ENCODE results near the gene SLX4.
A peak's percentile ranks its signal among the peaks of the same experiment; 100 is the strongest.

SLX4 gene

DNA sequence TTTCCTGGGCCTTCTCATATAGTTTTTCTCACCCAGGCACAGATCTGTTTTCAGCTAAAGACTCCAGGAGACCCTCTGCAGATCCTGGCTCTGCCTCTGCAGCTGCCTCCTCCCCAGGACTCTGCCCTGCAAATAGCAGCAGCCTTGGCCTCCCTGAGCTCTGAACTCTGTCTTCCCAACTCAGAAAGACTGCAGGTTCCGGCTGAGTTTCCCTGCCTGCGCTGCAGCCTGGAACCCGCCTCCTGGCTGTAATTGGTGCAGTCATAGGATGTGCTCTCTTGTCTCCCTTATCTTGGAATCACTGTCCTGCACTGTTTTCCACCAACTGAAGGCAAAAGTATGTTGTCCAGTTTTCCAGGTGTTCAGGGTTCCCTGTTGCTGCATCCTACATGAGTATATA is 28.8 kb upstream of the SLX4 start:
- DNase-seq (ENCODE audit: low read depth): peak; percentile 18

GRCh38 chr16:3638916-3639644 is 27.7 kb upstream of the SLX4 start:
- no peak for TF ChIP-seq CTCF (IDR thresholded peaks at IDR 0.05; ENCODE audit: control insufficient read depth, extremely low read depth, insufficient read depth)
- H3K4me3 ChIP-seq (ENCODE audit: low read depth, low read length): no peak overlapping the region
- DNase-seq (ENCODE audit: low read depth): no peak

More for the DNA sequence above, 28.8 kb upstream of the SLX4 start:
- TF ChIP-seq CTCF (IDR thresholded peaks at IDR 0.05; ENCODE audit: control insufficient read depth, extremely low read depth, insufficient read depth): no peak
- H3K4me3 ChIP-seq (ENCODE audit: low read depth, low read length): no peak overlapping the region

GRCh38 chr16:3637371-3637923 is 26.0 kb upstream of the SLX4 start:
- no peak overlapping the region for H3K4me3 ChIP-seq (ENCODE audit: low read depth, low read length)
- DNase-seq (ENCODE audit: low read depth): no peak

DNA sequence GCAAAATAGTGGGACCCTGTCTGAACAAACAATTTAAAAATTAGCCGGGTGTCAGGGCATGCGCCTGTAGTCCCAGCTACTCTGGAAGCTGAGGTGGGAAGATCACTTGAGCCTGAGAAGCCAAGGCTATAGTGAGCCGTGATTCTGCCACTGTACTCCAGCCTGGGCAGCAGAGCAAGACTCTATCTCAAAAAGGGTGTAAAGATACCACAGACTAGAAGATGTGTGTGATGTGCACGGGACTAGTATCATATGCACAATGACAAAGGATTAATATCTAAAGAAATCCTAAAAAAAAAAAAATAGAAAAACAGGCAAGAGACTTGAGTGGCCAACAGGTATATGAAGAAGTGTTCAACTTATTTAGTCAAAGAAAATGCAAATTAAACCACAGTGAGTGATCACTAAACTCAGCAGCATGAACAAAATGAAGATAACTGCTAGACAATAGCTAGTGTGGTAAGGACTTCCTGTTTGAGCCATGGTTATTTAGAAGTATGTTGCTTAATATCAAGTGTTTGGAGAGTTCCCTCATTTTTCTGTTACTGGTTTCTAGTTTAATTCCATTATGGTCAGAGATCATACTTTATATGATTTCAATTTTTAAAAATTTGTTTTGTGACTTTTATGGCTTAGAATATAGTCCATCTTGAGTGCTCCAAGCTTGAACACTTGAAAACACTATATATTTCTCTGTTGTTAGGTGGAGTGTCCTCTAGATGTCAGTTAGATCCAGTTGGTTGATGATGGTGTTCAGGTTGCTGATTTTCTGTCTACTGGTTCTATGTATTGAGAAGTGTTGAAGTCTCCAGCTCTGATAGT is 14.7 kb upstream of the SLX4 start:
- TF ChIP-seq CTCF (IDR thresholded peaks at IDR 0.05; ENCODE audit: control insufficient read depth, extremely low read depth, insufficient read depth): no peak
- H3K4me3 ChIP-seq (ENCODE audit: low read depth, low read length): no peak overlapping the region
- no peak for DNase-seq (ENCODE audit: low read depth)

More at GRCh38 chr16:3637371-3637923, 26.0 kb upstream of the SLX4 start:
- TF ChIP-seq CTCF (IDR thresholded peaks at IDR 0.05; ENCODE audit: control insufficient read depth, extremely low read depth, insufficient read depth): no peak

DNA sequence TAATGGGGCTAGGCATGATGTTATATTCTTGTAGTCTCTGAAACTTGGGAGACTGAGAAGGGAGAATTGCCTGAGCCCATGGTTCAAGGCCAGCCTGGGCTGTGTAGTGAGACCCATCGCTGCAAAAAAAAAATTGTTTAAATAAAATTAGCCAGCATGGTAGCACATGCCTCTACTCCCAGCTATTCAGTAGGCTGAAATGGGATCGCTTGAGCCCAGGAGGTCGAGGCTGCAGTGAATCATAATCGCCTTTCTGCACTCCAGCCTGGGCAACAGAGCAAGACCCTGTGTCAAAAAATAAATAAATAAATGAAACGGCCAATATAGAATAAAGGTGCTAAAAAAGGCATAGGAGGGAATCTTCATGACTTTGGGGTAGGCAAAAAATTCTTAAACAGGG is 13.9 kb upstream of the SLX4 start:
- TF ChIP-seq CTCF (IDR thresholded peaks at IDR 0.05; ENCODE audit: control insufficient read depth, extremely low read depth, insufficient read depth): no peak
- H3K4me3 ChIP-seq (ENCODE audit: low read depth, low read length): no peak overlapping the region
- no peak for DNase-seq (ENCODE audit: low read depth)

GRCh38 chr16:3623642-3624041 is 12.2 kb upstream of the SLX4 start:
- TF ChIP-seq CTCF (IDR thresholded peaks at IDR 0.05; ENCODE audit: control insufficient read depth, extremely low read depth, insufficient read depth): no peak
- no peak for DNase-seq (ENCODE audit: low read depth)
- no peak overlapping the region for H3K4me3 ChIP-seq (ENCODE audit: low read depth, low read length)

All from LNCaP clone FGC (cell line).